ENCODE measurements around the gene TMPRSS13.

The TMPRSS13 gene

GRCh38 chr11:117892651-117893050 is 36.6 kb downstream of the TMPRSS13 start:
- no peak for DNase-seq (ENCODE audit: low read depth in 3 of 3)

GRCh38 chr11:117891362-117891761 is 37.8 kb downstream of the TMPRSS13 start:
- DNase-seq (ENCODE audit: low read depth in 3 of 3) = no peak

- no peak for DNase-seq (ENCODE audit: low read depth in 3 of 3)
These were observed 41.0 kb downstream of the TMPRSS13 start for GRCh38 chr11:117888139-117888566.

- no peak for DNase-seq (ENCODE audit: low read depth in 3 of 3)
These were observed 41.6 kb downstream of the TMPRSS13 start for GRCh38 chr11:117887431-117888138.

GRCh38 chr11:117885777-117886176 is 43.4 kb downstream of the TMPRSS13 start:
- no peak for DNase-seq (ENCODE audit: low read depth in 3 of 3)

GRCh38 chr11:117884994-117885393 is 44.2 kb downstream of the TMPRSS13 start:
- no peak for DNase-seq (ENCODE audit: low read depth in 3 of 3)

- no peak for DNase-seq (ENCODE audit: low read depth in 3 of 3)
These were observed 46.1 kb downstream of the TMPRSS13 start for GRCh38 chr11:117883063-117883462.

GRCh38 chr11:117882311-117882905 is 46.8 kb downstream of the TMPRSS13 start:
- DNase-seq (ENCODE audit: low read depth in 3 of 3) = no peak

- DNase-seq (ENCODE audit: low read depth in 3 of 3) = no peak
These were observed 48.0 kb downstream of the TMPRSS13 start for GRCh38 chr11:117881217-117881616.

GRCh38 chr11:117879516-117880480 is 49.4 kb downstream of the TMPRSS13 start:
- no peak for DNase-seq (ENCODE audit: low read depth in 3 of 3)

GRCh38 chr11:117878939-117879475 is 50.2 kb downstream of the TMPRSS13 start:
- DNase-seq (ENCODE audit: low read depth in 3 of 3) = no peak

- no peak for DNase-seq (ENCODE audit: low read depth in 3 of 3)
These were observed 50.8 kb downstream of the TMPRSS13 start for GRCh38 chr11:117878314-117878938.

- DNase-seq (ENCODE audit: low read depth in 3 of 3) = no peak
These were observed 52.0 kb downstream of the TMPRSS13 start for GRCh38 chr11:117877120-117877784.

GRCh38 chr11:117876341-117877119 is 52.7 kb downstream of the TMPRSS13 start, which contains the start of gene FXYD6:
Gene FXYD6 (minus strand): TSS chr11:117876658. CDS start chr11:117842776, 33,882 bp downstream.
- DNase-seq (ENCODE audit: low read depth in 3 of 3) = no peak

- DNase-seq (ENCODE audit: low read depth in 3 of 3) = no peak
These were observed 53.2 kb downstream of the TMPRSS13 start for GRCh38 chr11:117876059-117876340.

GRCh38 chr11:117875382-117876058 is 53.7 kb downstream of the TMPRSS13 start:
- DNase-seq (ENCODE audit: low read depth in 3 of 3) = peak in 1 of 3 experiments; percentile 15

GRCh38 chr11:117874910-117875381 is 54.3 kb downstream of the TMPRSS13 start:
- no peak for DNase-seq (ENCODE audit: low read depth in 3 of 3)

- DNase-seq (ENCODE audit: low read depth in 3 of 3) = no peak
These were observed 54.8 kb downstream of the TMPRSS13 start for GRCh38 chr11:117874253-117874909.

GRCh38 chr11:117873828-117874125 is 55.4 kb downstream of the TMPRSS13 start:
- DNase-seq (ENCODE audit: low read depth in 3 of 3) = no peak
